Measurements from ENCODE around the gene NDFIP2.

Gene NDFIP2

DNA sequence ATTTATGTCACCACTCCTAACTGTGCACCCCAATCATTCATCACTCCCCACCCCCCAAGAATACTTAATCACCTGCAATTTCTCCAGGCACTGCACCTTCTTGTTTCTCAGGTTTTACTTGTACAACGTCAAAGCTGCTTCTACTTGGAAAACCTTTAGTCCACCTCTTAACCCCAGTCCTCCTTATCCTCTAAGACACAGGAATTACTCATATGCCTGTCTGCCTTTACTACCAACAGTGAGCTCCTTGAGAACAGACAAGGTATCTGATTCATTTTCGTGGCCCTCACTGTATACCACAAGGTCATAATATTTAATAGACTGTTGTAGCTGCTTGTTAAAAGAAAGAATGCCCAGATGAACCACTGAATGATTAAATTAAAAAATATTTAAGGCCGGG is 21.0 kb upstream of the NDFIP2 start:
- no peak for DNase-seq

- DNase-seq: no peak
These were observed 18.1 kb upstream of the NDFIP2 start for GRCh38 chr13:79462895-79463294.

DNA sequence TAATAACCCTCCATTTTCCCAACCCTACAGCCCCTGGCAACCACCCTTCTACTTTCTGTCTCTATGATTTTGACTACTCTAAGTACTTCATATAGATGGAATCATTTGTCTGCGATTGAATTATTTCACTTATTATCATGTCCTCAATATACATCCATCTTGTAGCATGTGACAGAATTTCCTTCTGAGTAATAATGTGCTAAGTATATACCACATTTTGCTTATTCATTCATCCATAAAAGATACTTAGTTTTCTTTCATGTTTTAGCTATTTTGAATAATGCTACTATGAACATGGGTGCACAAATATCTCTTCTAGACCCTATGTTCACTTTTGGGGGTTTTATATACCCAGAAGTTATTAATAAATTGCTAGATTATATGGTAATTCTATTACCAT is 17.4 kb upstream of the NDFIP2 start:
- no peak for DNase-seq

GRCh38 chr13:79466872-79467271 is 14.1 kb upstream of the NDFIP2 start:
- DNase-seq: no peak

DNA sequence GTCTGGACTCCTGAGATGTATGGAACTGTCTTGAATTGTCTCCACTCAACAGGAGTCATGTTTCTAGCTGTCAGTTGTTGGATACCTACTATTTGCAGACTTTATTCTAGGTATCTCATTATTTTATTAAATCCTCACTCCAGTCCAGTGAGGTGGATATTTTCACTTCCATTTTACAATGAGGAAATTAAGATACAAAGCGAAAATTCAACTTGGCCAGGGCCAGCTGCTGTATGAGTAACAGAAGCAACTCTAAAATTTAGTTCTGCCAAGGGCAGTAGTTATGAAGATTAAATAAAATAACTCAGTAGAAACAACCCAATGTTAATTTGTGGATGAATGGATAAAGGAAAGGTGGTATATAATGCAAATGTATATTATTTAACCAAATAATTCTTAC is 12.6 kb upstream of the NDFIP2 start:
- no peak for DNase-seq

DNA sequence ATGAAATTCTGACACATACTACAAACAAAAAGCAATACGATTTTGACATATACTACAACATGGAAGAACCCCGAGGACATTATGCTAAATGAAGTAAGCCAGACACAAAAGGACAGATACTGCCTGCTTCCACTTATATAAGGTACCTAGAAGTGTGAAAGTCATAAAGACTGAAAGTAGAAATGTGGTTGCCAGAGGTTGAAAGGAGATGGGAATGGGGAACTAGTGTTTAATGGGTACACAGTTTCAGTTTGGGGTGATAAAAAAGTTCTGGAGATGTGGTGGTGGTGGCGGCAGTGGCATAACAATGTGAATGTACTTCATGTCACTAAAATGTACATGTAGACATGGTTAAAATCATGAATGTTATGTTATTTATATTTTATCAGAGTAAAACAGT is 12.1 kb upstream of the NDFIP2 start:
- DNase-seq: no peak

DNA sequence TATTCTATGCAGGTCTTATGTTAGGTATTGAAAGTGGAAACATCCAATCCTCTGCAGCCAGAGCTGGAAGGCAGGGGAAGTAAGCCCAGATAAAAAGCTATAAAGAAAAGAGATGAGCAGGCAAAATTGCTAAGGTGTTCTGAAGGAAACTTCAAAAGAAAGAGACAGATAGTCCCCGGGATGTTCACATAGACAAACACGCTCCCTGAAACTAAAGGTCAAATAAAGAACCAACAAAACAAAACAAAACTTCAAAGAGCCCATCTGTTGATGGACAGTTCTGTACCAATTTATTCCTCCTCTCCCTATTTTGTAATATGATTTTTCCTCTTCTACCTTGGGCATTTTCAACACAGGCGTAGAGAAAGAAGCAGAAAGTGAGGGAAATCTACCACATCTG is 11.3 kb upstream of the NDFIP2 start:
- no peak for DNase-seq

- DNase-seq: no peak
These were observed 10.3 kb upstream of the NDFIP2 start for GRCh38 chr13:79470666-79471065.

DNA sequence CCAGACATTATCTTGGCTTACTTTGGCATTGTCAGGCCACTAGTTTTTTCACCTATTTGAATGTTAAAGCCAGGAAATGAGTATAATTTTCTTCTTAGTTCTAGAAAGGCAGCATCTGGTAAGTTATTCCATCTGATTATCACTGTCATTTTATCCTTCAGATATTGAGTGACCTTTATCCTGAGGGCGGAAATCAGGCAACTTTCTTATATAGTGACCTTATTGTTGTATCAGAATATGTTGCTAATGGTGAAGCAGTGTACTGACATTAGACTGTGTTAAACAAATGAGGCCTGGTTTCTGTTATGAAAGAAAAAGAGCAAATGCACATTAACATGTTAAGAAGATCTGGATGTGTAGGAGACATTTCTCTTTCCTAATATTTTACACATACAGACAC is 5.4 kb upstream of the NDFIP2 start:
- no peak for DNase-seq

DNA sequence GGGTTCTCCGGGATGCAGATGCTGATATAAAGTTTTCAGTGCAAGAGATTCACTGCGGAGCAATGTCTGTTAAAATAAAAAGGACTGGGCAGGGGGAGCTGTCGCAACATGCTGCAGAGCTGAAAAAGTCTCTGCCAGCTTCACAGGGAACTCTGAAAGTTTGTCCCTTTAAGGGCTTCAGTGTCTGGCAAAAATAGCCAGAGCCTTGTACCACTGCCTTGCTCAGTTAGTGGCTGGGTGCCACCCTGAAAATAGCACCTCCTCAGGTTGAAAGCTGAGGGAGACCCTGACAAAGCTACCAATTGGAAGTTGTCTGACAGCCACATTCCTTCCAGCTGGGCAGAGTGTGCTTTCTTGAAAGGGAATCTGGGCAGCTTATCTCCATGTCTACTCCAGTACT is 3.0 kb upstream of the NDFIP2 start:
- no peak for DNase-seq

DNA sequence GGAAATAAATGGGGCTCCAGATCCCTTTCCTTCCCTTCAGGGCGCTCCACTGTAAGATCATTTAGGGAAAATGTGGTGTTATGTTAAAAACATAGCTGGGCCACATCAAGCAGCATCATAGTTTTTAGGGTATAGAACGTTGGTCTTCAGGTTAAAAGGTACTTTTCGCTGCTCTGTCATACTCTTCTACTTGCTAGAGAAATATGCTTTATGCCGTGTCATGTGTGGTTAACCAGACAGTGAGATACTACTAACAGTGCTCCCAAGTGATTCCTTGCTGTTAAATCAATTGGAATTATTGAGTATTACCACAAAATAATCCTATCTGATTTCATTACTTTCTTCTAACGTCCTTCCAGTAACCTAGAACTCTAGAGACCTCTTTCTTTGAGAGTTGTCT is 1.1 kb upstream of the NDFIP2 start:
- no peak for DNase-seq

DNA sequence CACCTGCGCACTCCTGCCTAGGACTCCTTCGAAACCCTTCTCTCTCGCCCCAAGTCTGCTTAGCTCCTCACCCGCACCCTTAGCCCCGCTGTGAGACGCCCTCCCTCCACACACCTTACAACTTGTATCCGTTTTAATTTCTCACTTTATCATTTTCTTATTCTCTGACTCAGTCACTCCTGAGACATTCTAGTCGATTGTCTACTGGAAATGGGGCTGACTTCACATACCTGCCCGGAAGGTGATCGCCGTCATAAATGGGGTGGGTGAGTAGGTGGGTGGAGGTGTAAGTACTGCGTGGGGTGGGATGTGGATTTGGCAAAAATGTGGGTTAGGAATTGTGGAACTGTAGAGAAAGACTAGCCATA is 714 bp downstream of the NDFIP2 start:
- DNase-seq: no peak

- DNase-seq: no peak
These were observed 1.5 kb downstream of the NDFIP2 start for GRCh38 chr13:79482281-79482970.

DNA sequence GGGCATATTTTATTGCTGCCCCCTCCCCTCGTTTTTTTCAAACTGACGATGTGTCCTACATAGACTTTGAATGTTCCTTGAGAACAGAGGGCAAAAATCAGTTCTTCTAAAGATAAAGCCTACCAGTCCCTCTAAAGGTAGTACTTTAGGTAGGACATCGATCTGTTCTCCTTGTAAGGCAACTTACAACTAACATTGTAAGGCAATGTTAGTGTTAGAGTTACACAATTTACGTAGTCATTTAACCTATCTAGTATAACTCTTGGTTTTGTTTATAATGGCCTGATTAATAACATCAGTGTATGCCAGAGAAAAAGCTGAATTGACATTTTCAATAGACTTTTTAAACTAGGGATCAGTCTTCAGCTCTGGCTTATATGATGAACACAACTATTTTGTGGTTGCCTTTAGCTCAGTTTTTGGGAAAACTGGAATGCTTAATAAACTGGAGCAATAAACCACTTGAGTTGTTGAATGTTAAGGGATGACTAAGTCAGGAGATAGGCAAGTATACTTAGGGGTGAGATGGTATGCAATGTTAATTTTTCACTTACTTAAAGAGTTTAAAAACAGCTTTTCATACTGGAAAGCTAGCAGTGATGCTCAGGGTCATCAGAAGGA is 2.2 kb downstream of the NDFIP2 start:
- DNase-seq: no peak

DNA sequence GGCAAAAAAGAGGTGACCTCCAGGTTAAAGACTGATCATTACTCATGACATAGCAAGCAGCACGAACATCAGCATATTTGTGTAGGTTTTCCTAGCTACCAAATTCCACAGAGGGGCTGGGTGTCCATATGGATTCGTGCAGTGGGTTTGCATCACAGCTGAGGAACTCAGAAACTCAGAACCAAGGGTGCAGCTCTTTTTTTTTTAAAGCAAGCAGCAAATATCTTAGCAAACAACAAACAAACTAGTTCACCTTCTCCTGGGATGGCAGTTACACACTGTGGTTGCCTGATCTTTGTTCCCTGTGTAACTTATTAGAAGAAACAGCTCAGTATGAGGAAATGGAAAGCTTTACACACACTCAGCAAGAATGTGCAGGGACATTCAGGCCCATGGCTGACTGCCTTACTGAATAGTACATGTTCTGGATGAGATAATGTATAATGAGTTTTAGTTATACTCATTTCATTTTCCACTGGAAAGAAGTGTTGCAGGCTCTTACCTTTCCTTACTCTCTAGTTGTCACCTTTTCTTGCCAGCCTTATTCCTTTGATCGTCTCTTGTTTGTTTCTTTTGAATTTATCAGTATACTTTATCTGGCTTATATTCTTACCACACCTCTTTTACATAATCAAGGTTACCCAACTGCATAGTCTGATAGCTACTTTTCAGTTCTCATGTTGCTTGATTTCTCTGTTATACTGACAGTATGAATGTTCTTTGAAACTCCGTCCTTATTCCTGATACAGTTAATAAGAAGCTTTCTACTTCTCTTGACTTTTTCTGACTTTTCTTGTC is 4.3 kb downstream of the NDFIP2 start:
- no peak for DNase-seq

GRCh38 chr13:79486433-79487188 is 5.7 kb downstream of the NDFIP2 start:
- DNase-seq: no peak

DNA sequence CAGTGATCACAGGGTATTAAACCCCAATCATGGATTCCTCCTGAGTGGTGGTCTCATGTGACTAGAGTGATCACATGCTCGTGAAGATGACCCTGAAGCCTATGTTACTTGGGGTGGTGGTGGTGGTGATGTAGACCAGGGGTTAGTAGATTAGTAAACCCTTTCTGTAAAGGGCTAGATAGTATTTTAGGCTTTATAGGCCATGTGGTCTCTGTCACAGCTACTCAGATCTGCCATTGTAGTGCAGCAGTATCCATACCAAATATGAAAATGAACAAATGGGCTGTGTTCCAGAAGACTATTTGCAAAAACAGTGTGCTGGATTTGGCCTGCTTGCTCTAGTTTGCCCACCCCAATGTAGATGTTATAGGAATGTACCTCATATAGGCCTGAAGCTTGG is 9.4 kb downstream of the NDFIP2 start:
- no peak for DNase-seq

DNA sequence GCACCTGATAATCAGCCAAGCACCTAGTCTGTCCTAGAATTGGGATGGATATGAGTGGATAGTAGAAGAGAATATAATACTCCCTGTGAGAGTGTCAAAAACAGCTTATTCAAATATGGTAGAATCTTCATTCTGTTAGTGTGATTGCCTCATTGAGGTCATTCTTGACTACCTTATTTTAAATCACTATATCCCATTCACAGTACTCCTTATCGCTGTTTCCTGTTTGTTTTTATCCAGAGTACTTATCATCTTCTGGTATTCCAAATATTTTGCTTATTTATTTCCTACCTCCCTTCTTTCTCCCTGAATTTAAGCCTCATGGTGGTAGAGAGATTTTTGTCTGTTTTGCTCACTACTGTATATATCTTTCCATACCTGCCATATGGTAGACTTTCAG is 9.9 kb downstream of the NDFIP2 start:
- no peak for DNase-seq

GRCh38 chr13:79491715-79492114 is 10.8 kb downstream of the NDFIP2 start:
- DNase-seq: no peak

DNA sequence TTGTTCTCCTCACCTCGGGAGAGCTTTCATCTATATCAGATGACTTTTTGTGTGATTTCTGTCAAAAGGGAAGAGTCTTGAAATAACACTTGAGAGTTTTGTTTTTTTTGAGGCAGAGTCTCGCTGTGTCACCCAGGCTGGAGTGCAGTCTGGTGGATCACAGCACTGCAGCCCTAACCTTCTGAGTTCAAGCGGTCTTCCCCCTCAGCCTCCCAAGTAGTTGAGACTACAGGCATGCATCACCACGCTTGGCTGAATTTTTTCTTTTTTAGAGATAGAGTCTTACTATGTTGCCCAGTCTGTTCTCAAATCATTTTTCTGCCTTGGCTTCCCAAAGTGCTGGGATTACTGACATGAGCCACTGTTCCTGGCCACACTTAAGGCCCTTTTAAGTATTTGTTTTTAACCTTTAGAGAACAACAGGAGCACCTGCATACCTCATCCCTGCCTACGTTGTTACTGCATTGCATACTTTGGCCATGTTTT is 11.4 kb downstream of the NDFIP2 start:
- no peak for DNase-seq

- DNase-seq: no peak
These were observed 12.1 kb downstream of the NDFIP2 start for GRCh38 chr13:79492918-79493594.

GRCh38 chr13:79496188-79496587 is 15.2 kb downstream of the NDFIP2 start:
- DNase-seq: no peak

DNA sequence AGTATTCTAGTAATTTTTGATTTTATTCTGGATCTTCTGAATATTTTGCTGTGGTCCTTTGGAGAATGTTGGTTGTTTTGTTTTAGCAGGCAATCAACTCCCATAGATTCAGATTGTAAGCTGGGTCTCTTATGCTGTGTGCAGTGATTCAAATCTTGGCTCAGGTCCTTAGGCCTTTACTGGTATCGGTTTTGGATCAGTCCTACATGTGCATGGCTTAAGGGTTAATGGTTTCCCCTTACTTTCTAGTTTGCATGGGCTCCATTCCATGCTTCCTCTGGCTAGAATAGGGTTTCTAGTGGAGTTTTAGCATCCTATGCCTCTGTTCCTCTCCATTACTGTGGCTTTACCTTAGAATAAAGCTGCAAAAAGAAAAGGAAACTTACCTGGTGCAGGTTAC is 16.1 kb downstream of the NDFIP2 start:
- DNase-seq: no peak

All from GDM1 (cell line).